DMS 273 treated with DMSO at 0.1 percent for 48 hours (cell line): ENCODE results near the gene CMBL.
"Not testable (repeated sequence)": the region's sequence is repeated elsewhere in the genome, so short reads cannot be mapped to it uniquely, and the experiment has no call there.

Experiments
- DNase-seq: peaks from one replicate; lab custom pipeline; 2025; lab: John Stamatoyannopoulos, UW

Gene CMBL

GRCh38 chr5:10285362-10285761 is 22.3 kb downstream of the CMBL start:
- not testable (repeated sequence) for DNase-seq

- DNase-seq, result peak; percentile 27
Observed at GRCh38 chr5:10283927-10284635, 23.6 kb downstream of the CMBL start.

- no peak for DNase-seq
Observed at GRCh38 chr5:10279925-10280720, 27.6 kb downstream of the CMBL start.

GRCh38 chr5:10279328-10279727 is 28.4 kb downstream of the CMBL start:
- no peak for DNase-seq

- no peak for DNase-seq
Observed at GRCh38 chr5:10278658-10279279, 28.9 kb downstream of the CMBL start.

- no peak for DNase-seq
Observed at GRCh38 chr5:10277773-10278630, 29.7 kb downstream of the CMBL start.

- no peak for DNase-seq
Observed at GRCh38 chr5:10276691-10277090, 31.0 kb downstream of the CMBL start.

- no peak for DNase-seq
Observed at GRCh38 chr5:10275991-10276390, 31.7 kb downstream of the CMBL start.

GRCh38 chr5:10275460-10275859 is 32.2 kb downstream of the CMBL start:
- DNase-seq, result no peak

- not testable (repeated sequence) for DNase-seq
Observed at GRCh38 chr5:10272875-10273209, 34.9 kb downstream of the CMBL start.

- no peak for DNase-seq
Observed at GRCh38 chr5:10272053-10272874, 35.4 kb downstream of the CMBL start.

GRCh38 chr5:10268100-10268499 is 39.6 kb downstream of the CMBL start:
- no peak for DNase-seq

- no peak for DNase-seq
Observed at GRCh38 chr5:10266839-10267238, 40.9 kb downstream of the CMBL start.

- no peak for DNase-seq
Observed at GRCh38 chr5:10266137-10266536, 41.6 kb downstream of the CMBL start.

- DNase-seq, result no peak
Observed at GRCh38 chr5:10265245-10266109, 42.2 kb downstream of the CMBL start.

- DNase-seq, result no peak
Observed at GRCh38 chr5:10264604-10265003, 43.1 kb downstream of the CMBL start.

- DNase-seq, result no peak
Observed at GRCh38 chr5:10262995-10263394, 44.7 kb downstream of the CMBL start.

- no peak for DNase-seq
Observed at GRCh38 chr5:10262121-10262774, 45.5 kb downstream of the CMBL start.

- no peak for DNase-seq
Observed at GRCh38 chr5:10261065-10261464, 46.6 kb downstream of the CMBL start.

- no peak for DNase-seq
Observed at GRCh38 chr5:10259899-10260298, 47.8 kb downstream of the CMBL start.
